ENCODE results near the gene IFNAR2.
"Not testable (repeated sequence)": the region's sequence is repeated elsewhere in the genome, so short reads cannot be mapped to it uniquely, and the experiment has no call there.

IFNAR2 gene

DNA sequence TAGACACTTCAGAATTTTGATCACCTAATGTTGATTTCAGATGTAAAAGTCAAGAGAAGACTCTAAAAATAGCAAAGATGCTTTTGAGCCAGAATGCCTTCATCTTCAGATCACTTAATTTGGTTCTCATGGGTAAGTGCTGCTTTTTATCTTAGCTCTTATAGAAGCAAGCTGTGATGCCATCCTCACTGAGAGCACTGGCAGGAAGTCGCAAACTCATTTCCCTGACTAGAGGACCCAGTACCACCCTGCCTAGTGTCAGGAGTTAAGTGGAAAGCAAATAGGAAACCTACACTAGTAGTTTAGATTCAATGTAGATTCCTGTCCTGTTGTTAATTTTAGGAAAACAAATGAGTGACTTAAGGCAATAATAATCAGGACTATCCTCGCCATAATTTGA is 12.1 kb downstream of the IFNAR2 start:
- TF ChIP-seq, protein P1, sequence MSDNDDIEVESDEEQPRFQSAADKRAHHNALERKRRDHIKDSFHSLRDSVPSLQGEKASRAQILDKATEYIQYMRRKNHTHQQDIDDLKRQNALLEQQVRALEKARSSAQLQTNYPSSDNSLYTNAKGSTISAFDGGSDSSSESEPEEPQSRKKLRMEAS (IDR thresholded peaks at IDR 0.05; ENCODE audit: low read depth, low read length) = no peak
- no peak for TF ChIP-seq MYC (IDR thresholded peaks at IDR 0.05; ENCODE audit: low read depth, low read length)
- TF ChIP-seq POLR2A (IDR thresholded peaks at IDR 0.05; ENCODE audit: extremely low read depth, insufficient read length) = no peak
- TF ChIP-seq, protein P2, sequence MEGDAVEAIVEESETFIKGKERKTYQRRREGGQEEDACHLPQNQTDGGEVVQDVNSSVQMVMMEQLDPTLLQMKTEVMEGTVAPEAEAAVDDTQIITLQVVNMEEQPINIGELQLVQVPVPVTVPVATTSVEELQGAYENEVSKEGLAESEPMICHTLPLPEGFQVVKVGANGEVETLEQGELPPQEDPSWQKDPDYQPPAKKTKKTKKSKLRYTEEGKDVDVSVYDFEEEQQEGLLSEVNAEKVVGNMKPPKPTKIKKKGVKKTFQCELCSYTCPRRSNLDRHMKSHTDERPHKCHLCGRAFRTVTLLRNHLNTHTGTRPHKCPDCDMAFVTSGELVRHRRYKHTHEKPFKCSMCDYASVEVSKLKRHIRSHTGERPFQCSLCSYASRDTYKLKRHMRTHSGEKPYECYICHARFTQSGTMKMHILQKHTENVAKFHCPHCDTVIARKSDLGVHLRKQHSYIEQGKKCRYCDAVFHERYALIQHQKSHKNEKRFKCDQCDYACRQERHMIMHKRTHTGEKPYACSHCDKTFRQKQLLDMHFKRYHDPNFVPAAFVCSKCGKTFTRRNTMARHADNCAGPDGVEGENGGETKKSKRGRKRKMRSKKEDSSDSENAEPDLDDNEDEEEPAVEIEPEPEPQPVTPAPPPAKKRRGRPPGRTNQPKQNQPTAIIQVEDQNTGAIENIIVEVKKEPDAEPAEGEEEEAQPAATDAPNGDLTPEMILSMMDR (IDR thresholded peaks at IDR 0.05; ENCODE audit: low read depth, low read length) = no peak
- H3K4me3 ChIP-seq (ENCODE audit: low read depth, low read length) = no peak overlapping the region
- peak; percentile 56 for DNase-seq (ENCODE audit: low read depth)

DNA sequence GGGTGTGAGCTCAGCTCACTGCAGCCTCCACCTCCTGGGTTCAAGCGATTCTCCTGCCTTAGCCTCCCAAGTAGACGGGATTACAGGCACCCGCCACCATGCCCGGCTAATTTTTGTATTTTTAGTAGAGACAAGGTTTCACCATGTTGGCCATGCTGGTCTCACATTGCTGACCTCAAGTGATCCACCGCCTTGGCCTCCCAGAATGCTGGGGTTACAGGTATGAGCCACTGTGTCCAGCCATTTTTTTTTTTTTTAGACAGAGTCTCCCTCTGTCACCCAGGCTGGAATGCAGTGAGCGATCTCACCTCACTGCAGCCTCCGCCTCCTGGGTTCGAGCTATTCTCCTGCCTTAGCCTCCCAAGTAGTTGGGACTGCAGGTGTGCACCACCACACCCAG is 13.1 kb downstream of the IFNAR2 start:
- DNase-seq (ENCODE audit: low read depth); H3K4me3 ChIP-seq (ENCODE audit: low read depth, low read length): not testable (repeated sequence)

DNA sequence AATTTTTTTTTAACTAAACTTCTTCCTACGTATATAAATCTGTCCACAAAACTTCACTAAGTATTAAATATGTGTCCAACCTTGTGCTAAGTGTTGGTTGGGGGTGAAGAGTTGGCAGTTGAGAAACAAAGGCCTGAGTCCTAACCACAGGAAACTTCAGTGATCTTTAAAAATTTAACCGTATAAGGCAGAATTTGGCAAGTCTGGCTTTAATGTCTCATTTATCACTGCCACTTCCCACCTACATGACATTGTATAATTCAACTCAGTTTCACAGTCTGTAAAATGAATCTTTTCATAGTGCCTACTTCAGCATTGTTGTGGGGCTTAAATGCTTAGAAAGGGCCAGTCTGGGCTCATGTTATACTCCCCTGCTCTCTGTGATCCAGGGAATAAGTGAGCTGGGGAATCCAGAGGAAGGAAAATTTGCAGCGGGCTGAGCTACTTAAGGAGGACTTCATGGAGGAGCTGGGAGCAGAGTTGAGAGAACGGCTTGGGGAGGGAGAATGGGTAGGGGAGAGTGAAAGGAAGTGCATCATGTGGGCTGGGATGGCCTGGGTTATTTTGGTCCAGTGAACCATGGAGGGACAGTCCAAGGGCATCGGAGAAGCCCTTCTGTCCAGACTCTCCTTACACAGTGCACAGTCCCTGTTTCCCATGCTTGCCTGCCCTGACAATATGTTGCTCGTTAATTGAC is 14.5 kb downstream of the IFNAR2 start:
- TF ChIP-seq, protein P2 (IDR thresholded peaks at IDR 0.05; ENCODE audit: low read depth, low read length) = no peak
- TF ChIP-seq MYC (IDR thresholded peaks at IDR 0.05; ENCODE audit: low read depth, low read length) = 0 out of 2 replicates have a peak, but pooled peaks have one; percentile 13
- no peak overlapping the region for H3K4me3 ChIP-seq (ENCODE audit: low read depth, low read length)
- DNase-seq (ENCODE audit: low read depth) = peak; percentile 73

DNA sequence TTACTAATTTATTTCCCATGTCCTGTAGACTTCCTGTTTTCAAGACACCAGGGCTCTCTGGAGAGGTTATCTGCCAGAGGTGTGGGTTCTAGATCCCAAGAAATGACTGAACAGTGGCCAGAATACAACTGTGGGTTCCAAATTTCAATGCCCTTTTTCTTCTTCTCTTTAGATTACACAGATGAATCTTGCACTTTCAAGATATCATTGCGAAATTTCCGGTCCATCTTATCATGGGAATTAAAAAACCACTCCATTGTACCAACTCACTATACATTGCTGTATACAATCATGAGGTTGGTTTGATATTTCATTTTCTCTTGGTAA is 15.0 kb downstream of the IFNAR2 start:
- TF ChIP-seq, protein P2 (IDR thresholded peaks at IDR 0.05; ENCODE audit: low read depth, low read length) = no peak
- TF ChIP-seq, protein P1 (IDR thresholded peaks at IDR 0.05; ENCODE audit: low read depth, low read length) = no peak
- TF ChIP-seq POLR2A (IDR thresholded peaks at IDR 0.05; ENCODE audit: extremely low read depth, insufficient read length) = no peak
- TF ChIP-seq MYC (IDR thresholded peaks at IDR 0.05; ENCODE audit: low read depth, low read length) = no peak
- DNase-seq (ENCODE audit: low read depth) = peak; percentile 65
- H3K4me3 ChIP-seq (ENCODE audit: low read depth, low read length) = no peak overlapping the region

DNA sequence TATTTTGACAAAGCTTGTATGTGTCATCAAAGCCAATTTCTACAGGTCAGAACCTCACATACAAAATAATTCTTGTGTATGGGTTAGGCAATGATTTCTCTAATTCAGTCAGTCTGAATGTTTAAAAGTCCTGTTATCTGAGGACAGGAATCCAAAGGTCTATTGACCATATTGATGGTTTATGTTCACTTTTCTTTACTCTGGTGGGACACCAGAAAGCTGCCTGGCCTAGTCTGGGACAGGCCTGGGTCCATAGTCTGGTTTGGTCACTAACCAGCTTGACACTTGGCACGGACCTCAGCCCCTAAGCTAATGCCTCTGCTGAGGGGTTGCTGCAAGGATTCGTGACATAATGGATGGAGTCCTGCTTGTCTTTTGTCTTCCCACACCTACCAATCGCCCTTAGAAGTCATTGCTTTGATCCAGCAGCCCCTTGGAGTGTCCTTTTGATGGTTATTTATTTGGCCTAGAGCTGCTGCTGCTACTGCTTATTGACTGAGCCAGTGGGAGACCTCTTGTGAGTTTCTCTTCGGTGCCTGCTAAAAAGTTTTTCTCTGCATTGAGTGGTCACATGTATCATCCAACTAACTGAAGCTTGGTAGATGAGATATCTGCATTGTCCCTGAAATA is 15.7 kb downstream of the IFNAR2 start:
- no peak for DNase-seq (ENCODE audit: low read depth)
- TF ChIP-seq, protein P1 (IDR thresholded peaks at IDR 0.05; ENCODE audit: low read depth, low read length) = no peak
- no peak overlapping the region for H3K4me3 ChIP-seq (ENCODE audit: low read depth, low read length)

DNA sequence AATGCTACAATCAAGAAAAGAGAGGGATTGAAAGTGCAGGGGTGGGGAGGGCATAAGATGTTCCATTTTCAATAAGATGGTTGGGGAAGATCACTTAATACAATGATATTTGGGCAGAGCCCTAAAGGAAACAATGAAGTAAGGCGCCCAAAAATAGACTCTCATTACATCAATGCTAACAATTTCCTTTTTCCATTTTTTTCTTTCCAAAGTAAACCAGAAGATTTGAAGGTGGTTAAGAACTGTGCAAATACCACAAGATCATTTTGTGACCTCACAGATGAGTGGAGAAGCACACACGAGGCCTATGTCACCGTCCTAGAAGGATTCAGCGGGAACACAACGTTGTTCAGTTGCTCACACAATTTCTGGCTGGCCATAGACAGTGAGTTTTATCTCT is 16.8 kb downstream of the IFNAR2 start:
- DNase-seq (ENCODE audit: low read depth) = no peak
- H3K4me3 ChIP-seq (ENCODE audit: low read depth, low read length) = no peak overlapping the region
- TF ChIP-seq, protein P2 (IDR thresholded peaks at IDR 0.05; ENCODE audit: low read depth, low read length) = no peak
- TF ChIP-seq POLR2A (IDR thresholded peaks at IDR 0.05; ENCODE audit: extremely low read depth, insufficient read length) (no peak), MYC (IDR thresholded peaks at IDR 0.05; ENCODE audit: low read depth, low read length) (no peak)

DNA sequence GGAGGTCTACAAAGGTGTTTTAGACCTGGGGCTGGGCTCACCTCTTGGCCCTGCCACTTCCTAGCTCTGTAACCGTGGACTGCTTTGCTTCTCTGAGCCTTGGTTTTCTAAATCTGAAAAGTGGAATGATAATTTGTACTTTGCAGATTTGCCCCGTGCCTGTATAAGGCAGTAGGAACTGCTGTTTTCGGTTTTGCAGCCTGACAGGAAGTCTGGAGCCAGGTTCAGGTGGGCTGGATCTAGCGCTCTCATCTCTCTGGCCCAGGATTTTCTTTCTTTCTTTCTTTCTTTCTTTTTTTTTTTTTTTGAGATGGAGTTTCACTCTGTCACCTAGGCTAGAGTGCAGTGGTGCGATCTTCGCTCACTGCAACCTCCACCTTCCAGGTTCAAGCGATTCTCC is 17.2 kb downstream of the IFNAR2 start:
- no peak for DNase-seq (ENCODE audit: low read depth)
- TF ChIP-seq, protein P2 (IDR thresholded peaks at IDR 0.05; ENCODE audit: low read depth, low read length) = no peak
- TF ChIP-seq, protein P1 (IDR thresholded peaks at IDR 0.05; ENCODE audit: low read depth, low read length) = no peak
- no peak for TF ChIP-seq MYC (IDR thresholded peaks at IDR 0.05; ENCODE audit: low read depth, low read length)
- TF ChIP-seq POLR2A (IDR thresholded peaks at IDR 0.05; ENCODE audit: extremely low read depth, insufficient read length) = no peak
- no peak overlapping the region for H3K4me3 ChIP-seq (ENCODE audit: low read depth, low read length)

Data from NB4 (cell line).